Measurements from ENCODE around the gene SNORC. TPM values are rescaled to one million over a fixed set of nuclear protein-coding genes. Genes with fewer than 3 reads are reported as not detected.

SNORC gene
- total RNA-seq, 6 experiments from 2014 or later: 2.0 to 14.5 (median 9.1) TPM

- H3K4me3 ChIP-seq: no peak overlapping the region
- 100% methylated on average over 1 of the region's 7 CpGs for WGBS (ENCODE audit: insufficient coverage, low coverage, low lambda C conversion rate, missing lambda C conversion rate)
- DNase-seq: no peak
- H3K36me3 ChIP-seq: peaks cover 0 to 8% (median 1%) of the 10 kb centered on the region in 4 donors
- H3K27me3 ChIP-seq: no peaks in the 10 kb centered on the region
- TF ChIP-seq POLR2A (IDR thresholded peaks at IDR 0.05) (no peak), CTCF (IDR thresholded peaks at IDR 0.05) (no peak)
- no peak overlapping the region for H3K27ac ChIP-seq
- H3K4me1 ChIP-seq: no peaks in the 10 kb centered on the region
- no peaks in the 10 kb centered on the region for H3K9me3 ChIP-seq
- no peak for ATAC-seq
- intact Hi-C loops (cut with DNase I): no loop called here
These were observed 16.6 kb downstream of the SNORC start for GRCh38 chr2:232886632-232887031.

- DNase-seq: no peak
- no peaks in the 10 kb centered on the region for H3K9me3 ChIP-seq
- H3K4me1 ChIP-seq: no peaks in the 10 kb centered on the region
- H3K36me3 ChIP-seq: peaks cover 0 to 8% (median 1%) of the 10 kb centered on the region in 4 donors
- WGBS (ENCODE audit: insufficient coverage, low coverage, low lambda C conversion rate, missing lambda C conversion rate): 68% methylated on average over 5 of the region's 15 CpGs
- H3K27ac ChIP-seq: no peak overlapping the region
- intact Hi-C loops (cut with DNase I): no loop called here
- H3K27me3 ChIP-seq: no peaks in the 10 kb centered on the region
- no peak overlapping the region for H3K4me3 ChIP-seq
- ATAC-seq: no peak
- TF ChIP-seq POLR2A (IDR thresholded peaks at IDR 0.05) (no peak), CTCF (IDR thresholded peaks at IDR 0.05) (no peak)
These were observed 17.2 kb downstream of the SNORC start for GRCh38 chr2:232887171-232887850.

- WGBS (ENCODE audit: insufficient coverage, low coverage, low lambda C conversion rate, missing lambda C conversion rate): 90% methylated on average over 11 of the region's 21 CpGs
- intact Hi-C loops (cut with DNase I): no loop called here
These were observed 18.2 kb downstream of the SNORC start for GRCh38 chr2:232888099-232888836.

DNA sequence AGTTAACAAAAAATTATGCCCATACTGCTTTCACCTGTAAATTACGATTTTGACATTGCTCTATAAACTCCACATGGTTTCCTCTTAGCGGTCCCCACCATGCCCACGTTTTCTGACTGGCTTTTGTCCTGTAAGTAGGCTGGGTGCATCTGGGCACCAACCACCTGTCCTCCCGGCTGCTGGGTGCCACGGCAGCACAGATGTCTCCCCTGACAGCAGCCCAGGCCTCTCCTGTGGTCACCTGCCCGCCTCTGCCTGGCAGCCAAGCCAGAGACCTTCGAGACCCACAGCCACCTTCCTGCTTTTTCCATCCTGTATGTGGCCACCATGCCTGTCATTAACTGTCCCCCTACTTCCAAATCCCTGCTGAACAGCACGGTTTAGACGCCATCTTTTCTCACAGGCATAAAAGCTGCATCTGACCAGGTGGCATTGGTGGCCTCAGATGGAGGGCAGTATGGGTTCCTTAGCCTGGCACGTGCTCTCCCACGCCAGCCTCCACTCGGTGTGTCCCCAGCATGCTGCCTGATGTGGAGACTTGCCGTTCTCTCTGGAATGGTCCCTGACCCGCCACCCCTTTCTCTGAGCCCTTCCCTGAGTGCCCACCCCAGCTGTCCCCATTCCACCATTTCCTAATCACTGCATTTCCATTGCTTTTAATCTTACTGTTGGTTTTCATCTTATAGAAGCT is 18.9 kb downstream of the SNORC start:
- intact Hi-C loops (cut with DNase I): no loop called here
- no peaks in the 10 kb centered on the region for H3K9me3 ChIP-seq
- DNase-seq: peak in 1 of 3 donors; percentile 51
- no peak overlapping the region for H3K27ac ChIP-seq
- H3K4me3 ChIP-seq: no peak overlapping the region
- no peaks in the 10 kb centered on the region for H3K4me1 ChIP-seq
- TF ChIP-seq POLR2A (IDR thresholded peaks at IDR 0.05) (no peak), CTCF (IDR thresholded peaks at IDR 0.05) (no peak)
- H3K27me3 ChIP-seq: no peaks in the 10 kb centered on the region
- 66% methylated on average over 8 of the region's 14 CpGs for WGBS (ENCODE audit: insufficient coverage, low coverage, low lambda C conversion rate, missing lambda C conversion rate)
- no peak for ATAC-seq
- peaks cover 0 to 8% (median 1%) of the 10 kb centered on the region in 4 donors for H3K36me3 ChIP-seq

More at GRCh38 chr2:232888099-232888836, 18.2 kb downstream of the SNORC start:
- Histone ChIP-seq H3K27ac (no peak overlapping the region), H3K27me3 (no peaks in the 10 kb centered on the region), H3K4me3 (no peak overlapping the region), H3K9me3 (no peaks in the 10 kb centered on the region), H3K4me1 (no peaks in the 10 kb centered on the region), H3K36me3 (peaks cover 0 to 8% (median 1%) of the 10 kb centered on the region in 4 donors)
- TF ChIP-seq POLR2A (IDR thresholded peaks at IDR 0.05) (no peak), CTCF (IDR thresholded peaks at IDR 0.05) (no peak)
- ATAC-seq (no peak), DNase-seq (peak in 1 of 3 donors; percentile 32)

Measured in right lobe of liver (tissue), 6 donors.